ENCODE data around the gene PLCG1. TPM values are rescaled to one million over a fixed set of nuclear protein-coding genes. Genes with fewer than 3 reads are reported as not detected.

PLCG1 gene
- total and polyA plus RNA-seq, 2 donors (not counting 3 experiments of a cell fraction or from before 2014, with no cell fraction given) = 164 to 224 TPM

GRCh38 chr20:41204304-41205265 is 67.2 kb downstream of the PLCG1 start:
- Histone ChIP-seq H3K9me1 (replicated peaks; ENCODE audit: control insufficient read depth, extremely low read depth, insufficient read depth, low read length) (no peaks in the 10 kb centered on the region), H3K4me3 (replicated peaks in 1 of 3; ENCODE audit: insufficient read depth in 1 of 3, low read depth in 1 of 3, low read length in 3 of 3) (no peak overlapping the region), H3K9me3 (replicated peaks; ENCODE audit: control insufficient read depth, insufficient read depth, low read length) (no peaks in the 10 kb centered on the region), H3K9ac (replicated peaks; ENCODE audit: extremely low read depth, insufficient read depth, low read length) (no peak overlapping the region), H3K79me2 (ENCODE audit: control insufficient read depth, insufficient read depth, low read length) (no peaks in the 10 kb centered on the region), H3K27me3 (ENCODE audit: control insufficient read depth in 2 of 2, insufficient read depth in 2 of 2, low read length in 2 of 2) (no peaks in the 10 kb centered on the region), H3K4me1 (ENCODE audit: control insufficient read depth, extremely low read depth, insufficient read depth, low read length) (peaks cover 18% of the 10 kb centered on the region), H2AFZ (ENCODE audit: low read depth, low read length) (no peak overlapping the region), H3K27ac (ENCODE audit: insufficient read depth, low read depth, low read length) (no peak overlapping the region), H3K36me3 (ENCODE audit: control insufficient read depth in 2 of 2, extremely low read depth in 1 of 2, insufficient read depth in 2 of 2, low read length in 2 of 2) (no peaks in the 10 kb centered on the region), H4K20me1 (replicated peaks; ENCODE audit: control insufficient read depth, extremely low read depth, insufficient read depth, low read length) (no peaks in the 10 kb centered on the region), H3K4me2 (ENCODE audit: insufficient read depth, low read length) (no peak overlapping the region)
- dilution Hi-C loops (cut with MboI; ENCODE audit: extremely low pct_ligation_motif_present, low sequenced_read_pairs) = no loop called here
- BruUV-seq (replicated peaks) = TSS peak; percentile 17
- CTCF ChIA-PET = no interaction called here
- intact Hi-C loops (cut with micrococcal nuclease) = no loop called here
- FAIRE-seq (no peak), DNase-seq (ENCODE audit: low read depth, low spot score) (no peak)
- POLR2A ChIA-PET = no interaction called here
- TF ChIP-seq CTCF (IDR thresholded peaks at IDR 0.05; ENCODE audit: extremely low read depth in 1 of 2, insufficient read depth in 1 of 2, low read depth in 1 of 2, low read length in 2 of 2) (no peak), MYC (IDR thresholded peaks at IDR 0.05; ENCODE audit: low read depth, low read length) (no peak), EZH2 (IDR thresholded peaks at IDR 0.05; ENCODE audit: borderline replicate concordance, low read depth, low read length, severe bottlenecking) (no peak), MAX (IDR thresholded peaks at IDR 0.05; ENCODE audit: insufficient read depth, insufficient read length) (no peak), FOS (IDR thresholded peaks at IDR 0.05; ENCODE audit: borderline replicate concordance, insufficient read depth, low read length) (no peak), POLR2AphosphoS5 (IDR thresholded peaks at IDR 0.05; ENCODE audit: insufficient read depth, low read depth, low read length) (no peak), JUN (IDR thresholded peaks at IDR 0.05; ENCODE audit: borderline replicate concordance, insufficient read depth, insufficient read length, low read depth) (no peak), GATA2 (IDR thresholded peaks at IDR 0.05; ENCODE audit: insufficient read depth, insufficient read length, low read depth, low read length) (no peak), POLR2A (IDR thresholded peaks at IDR 0.05; ENCODE audit: low read depth, low read length) (no peak)

All from endothelial cell of umbilical vein (primary cell).